GM12891 (cell line): ENCODE measurements around the gene ARL14EPL.

Source experiments
- POLR2A ChIP-seq: IDR thresholded peaks from 2 replicates; pipeline ENCODE4 v1.6.1; 2011; ENCODE audit warnings: low read depth, low read length, control low read depth
- POU2F2 ChIP-seq: IDR thresholded peaks from 2 replicates; pipeline ENCODE4 v1.6.1; 2011; ENCODE audit warnings: low read depth, mild to moderate bottlenecking, control low read depth, low read length, moderate library complexity

- no peak for TF ChIP-seq POLR2A
- no peak for TF ChIP-seq POU2F2
These were observed 44.3 kb upstream of the ARL14EPL start for GRCh38 chr5:115988002-115988401.
